ENCODE data around the gene ADA.

- TF ChIP-seq CTCF (IDR thresholded peaks at IDR 0.05) (no peak), POLR2A (IDR thresholded peaks at IDR 0.05) (no peak)
These were observed 50.7 kb downstream of the ADA start for GRCh38 chr20:44600758-44601201.
